Stimulated activated CD4-positive, alpha-beta T cell treated with anti-CD3 and anti-CD28 coated beads, Interleukin-12 subunit alpha, Interleukin-12 subunit beta, amount 100 ng/mL, for 48 hours (primary cell): ENCODE measurements around the gene ZKSCAN1.

ENCODE experiments used
- DNase-seq, 3 donors: peaks; one replicate each; pipeline ENCODE4 v3.0.0-alpha.2; 2020; ENCODE audit warnings: low read depth in 2 of 3, low spot score in 1 of 3

The ZKSCAN1 gene

GRCh38 chr7:100034871-100035510 is 19.6 kb downstream of the ZKSCAN1 start:
- no peak for DNase-seq

DNA sequence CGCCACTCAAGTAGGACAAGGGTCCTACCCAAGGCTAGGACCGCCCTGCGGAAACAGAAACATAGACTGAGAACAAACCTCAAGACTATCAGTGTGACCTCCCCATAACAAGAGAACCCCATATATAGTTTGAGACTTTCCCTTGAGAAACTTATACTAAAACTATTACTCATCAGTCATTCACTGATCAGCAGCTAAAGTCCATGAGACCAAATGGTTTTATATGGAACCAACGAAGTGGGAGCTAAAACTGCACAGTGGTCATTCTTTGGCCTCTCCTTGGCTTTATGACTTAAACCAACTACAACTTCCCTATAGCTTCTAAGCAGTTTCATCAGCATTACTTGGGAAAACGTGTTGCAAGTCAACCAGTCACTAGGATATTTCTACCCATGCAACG is 20.5 kb downstream of the ZKSCAN1 start:
- no peak for DNase-seq

- no peak for DNase-seq
Measured at GRCh38 chr7:100038326-100038725, 22.9 kb downstream of the ZKSCAN1 start.

DNA sequence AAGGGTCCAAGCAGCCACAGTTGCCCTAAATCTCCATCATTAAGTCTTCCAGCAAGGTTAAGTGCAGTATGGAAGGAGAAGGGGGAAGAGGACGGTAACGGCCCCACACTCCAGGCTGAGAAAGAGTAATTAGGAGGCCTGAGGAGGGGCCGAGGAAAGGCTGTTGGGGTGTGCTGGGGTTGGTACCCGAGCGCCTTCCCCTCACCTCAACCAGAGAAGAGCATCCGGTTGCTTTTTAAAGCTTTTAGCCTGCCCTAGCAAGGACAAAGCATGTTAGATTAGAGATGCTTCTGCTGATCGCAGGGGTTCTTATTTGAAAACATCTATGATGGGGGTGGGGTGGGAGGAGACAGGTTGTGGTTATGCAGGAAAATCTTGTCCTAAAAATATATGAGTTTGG is 25.2 kb downstream of the ZKSCAN1 start:
- DNase-seq: no peak

- no peak for DNase-seq
Measured at GRCh38 chr7:100044718-100045117, 29.3 kb downstream of the ZKSCAN1 start.

DNA sequence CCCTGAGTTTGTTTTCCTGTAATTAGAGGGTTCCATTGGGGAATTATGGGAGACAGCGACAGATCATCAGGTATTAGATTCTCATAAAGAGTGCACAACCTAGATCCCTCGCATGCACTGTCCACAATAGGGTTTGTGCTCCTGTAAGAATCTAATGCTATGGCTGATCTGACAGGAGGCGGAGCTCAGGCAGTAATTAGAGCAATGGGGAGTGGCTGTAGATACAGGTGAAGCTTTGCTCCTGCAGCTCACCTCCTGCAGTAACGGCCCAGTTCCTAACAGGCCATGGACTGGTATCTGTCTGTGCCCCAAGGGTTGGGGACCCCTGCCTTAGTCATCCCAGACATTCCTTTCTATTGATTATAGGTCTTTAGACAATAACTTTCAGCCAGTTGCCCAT is 33.3 kb downstream of the ZKSCAN1 start:
- no peak for DNase-seq

- peak; percentile 63 to 80 (median 75) for DNase-seq
Measured at GRCh38 chr7:100049441-100050291, 34.3 kb downstream of the ZKSCAN1 start, which contains the start of gene ZSCAN21. Gene ZSCAN21, plus strand, starts transcription at chr7:100049774. Its CDS starts 7,233 bp downstream, at chr7:100057007.

DNA sequence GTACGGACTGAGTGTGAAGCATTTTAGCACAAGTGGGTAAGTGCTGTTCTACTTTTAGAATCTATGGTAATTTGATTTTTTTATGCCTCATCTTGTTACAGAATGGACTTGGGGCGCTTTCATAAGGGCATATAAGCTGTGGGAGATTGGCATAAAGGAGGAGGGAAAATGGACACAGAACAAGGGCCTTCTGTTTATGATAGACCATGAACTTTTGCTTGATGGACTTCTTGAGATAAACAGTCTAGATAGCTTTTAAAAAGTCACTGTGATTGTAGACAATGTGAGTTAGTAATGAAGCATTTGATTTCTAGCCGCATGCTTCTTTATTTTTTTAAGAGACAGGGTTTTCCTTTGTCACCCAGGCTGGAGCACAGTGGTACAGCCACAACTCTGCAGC is 36.2 kb downstream of the ZKSCAN1 start:
- DNase-seq: no peak

- peak in 1 of 3 donors; percentile 2 for DNase-seq
Measured at GRCh38 chr7:100053215-100053614, 37.8 kb downstream of the ZKSCAN1 start.

- DNase-seq: no peak
Measured at GRCh38 chr7:100057006-100057405, 41.6 kb downstream of the ZKSCAN1 start.

DNA sequence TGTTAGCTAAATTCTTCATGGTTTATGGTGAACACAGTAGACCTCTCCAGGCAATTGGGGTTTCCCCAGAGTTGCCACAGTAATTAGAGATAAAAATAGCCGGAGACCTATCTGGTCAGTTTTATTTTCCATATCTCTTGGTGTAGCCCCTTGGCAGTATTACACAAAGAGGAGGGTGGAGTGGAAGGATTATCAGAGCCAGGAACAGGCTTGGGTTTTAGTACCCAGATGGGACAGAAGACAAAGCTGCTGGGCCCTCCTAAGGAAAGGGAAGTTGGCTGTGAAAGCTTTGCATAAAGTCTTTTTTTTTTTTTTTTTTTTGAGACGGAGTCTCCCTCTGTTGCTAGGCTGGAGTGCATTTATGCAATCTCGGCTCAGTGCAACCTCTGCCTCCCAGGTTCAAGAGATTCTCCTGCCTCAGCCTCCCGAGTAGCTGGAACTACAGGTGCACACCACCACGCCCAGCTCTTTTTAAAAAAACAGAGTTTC is 43.9 kb downstream of the ZKSCAN1 start:
- no peak for DNase-seq

- no peak for DNase-seq
Measured at GRCh38 chr7:100061518-100062193, 46.3 kb downstream of the ZKSCAN1 start.

DNA sequence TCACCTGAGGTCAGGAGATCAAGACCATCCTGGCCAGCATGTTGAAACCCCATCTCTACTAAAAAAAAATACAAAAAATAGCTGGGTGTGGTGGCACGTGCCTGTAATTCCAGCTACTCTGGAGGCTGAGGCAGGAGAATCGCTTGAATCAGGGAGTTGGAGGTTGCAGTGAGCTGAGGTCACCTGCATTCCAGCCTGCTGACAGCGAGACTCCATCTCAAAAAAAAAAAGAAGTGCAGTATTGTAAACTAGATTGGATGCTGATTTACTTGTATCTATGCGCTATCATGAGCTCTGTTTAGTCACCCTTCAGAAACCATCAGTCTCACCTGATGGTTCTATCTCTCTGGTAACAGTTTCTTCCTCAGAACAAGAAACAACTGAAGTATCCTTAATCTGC is 48.0 kb downstream of the ZKSCAN1 start:
- no peak for DNase-seq

GRCh38 chr7:100064162-100064561 is 48.8 kb downstream of the ZKSCAN1 start:
- no peak for DNase-seq

GRCh38 chr7:100065452-100066186 is 50.2 kb downstream of the ZKSCAN1 start:
- no peak for DNase-seq

DNA sequence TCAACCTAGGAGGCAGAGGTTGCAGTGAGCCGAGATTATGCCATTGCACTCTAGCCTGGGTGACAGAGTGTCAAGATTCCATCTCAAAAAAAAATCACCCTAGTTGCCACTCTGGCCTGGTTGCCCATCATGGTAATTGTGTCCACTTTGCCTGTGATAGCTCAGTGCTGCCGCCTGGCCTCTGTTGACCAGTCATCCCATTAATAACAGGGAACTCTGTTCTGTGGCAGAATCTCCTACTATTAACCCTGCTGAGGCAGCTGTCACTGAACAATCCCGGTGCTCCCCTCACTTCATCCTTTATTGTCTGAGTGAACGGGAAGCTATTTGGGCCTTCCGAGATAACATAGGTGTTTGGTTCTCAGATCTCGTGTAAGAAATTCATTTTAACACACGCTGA is 51.6 kb downstream of the ZKSCAN1 start:
- no peak for DNase-seq

DNA sequence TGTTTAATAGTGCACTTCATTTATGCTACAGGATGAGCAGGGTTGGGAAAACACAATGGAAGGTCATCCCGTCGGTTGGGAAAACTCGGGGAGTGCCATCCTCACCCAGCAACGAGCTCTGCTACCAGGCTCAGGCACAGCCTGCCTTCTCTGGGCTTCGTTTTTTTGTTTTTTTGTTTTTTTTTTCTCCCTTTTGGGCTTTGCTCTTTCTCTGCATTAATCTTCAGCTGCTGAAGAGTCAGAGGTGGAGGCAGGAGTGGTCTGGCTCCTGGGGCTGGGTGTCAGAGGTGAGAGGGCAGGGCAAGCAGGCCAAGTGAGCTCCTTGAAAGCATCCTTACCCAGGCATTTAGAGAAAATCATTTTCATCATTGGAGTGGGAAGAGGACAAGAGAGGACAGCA is 54.6 kb downstream of the ZKSCAN1 start:
- no peak for DNase-seq

DNA sequence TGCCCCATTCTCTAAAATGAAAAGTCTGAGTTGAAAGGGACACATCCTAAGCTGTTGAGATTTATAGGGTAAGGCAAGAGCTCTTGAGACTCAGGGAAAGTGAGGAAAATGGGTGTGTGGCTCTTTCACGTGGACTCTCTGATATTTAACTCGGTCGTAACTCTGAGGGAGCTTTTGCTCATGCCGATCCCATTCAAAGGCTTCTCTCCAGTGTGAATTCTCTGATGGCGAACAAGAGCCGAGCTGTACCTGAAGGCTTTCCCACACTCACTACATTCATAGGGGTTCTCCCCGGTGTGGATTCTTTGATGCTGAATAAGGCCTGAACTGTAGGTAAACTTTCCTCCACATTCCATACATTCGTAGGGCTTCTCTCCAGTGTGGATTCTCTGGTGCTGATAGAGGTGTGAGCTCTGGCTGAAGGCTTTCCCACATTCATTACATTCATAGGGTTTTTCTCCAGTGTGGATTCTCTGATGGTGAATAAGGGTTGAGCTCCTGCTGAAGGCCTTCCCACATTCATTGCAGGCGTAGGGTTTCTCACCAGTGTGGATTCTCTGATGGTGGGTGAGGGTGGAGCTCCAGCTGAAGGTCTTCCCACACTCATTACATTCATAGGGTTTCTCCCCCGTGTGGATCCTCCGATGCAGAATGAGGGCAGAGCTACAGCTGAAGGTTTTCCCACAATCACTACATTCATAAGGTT is 55.8 kb downstream of the ZKSCAN1 start:
- DNase-seq: no peak

DNA sequence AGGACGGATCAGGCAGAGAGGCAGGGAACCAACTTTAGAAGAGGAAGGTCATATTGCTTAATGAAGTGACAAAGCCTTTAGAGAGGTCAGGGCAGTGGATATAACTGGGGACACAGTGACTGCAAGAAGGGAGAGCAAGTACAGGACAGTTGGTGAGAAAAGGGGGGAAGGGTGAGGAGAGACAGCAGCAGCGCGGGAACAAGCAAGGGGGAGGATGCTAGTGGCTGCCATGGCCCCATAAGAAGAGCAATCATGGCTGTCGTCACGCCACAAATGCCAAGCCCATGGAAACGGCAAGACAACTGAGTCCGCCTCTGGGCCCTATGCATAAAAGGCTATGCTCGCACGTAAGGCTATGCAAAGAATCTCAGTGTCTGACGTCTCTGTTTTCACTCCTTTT is 57.1 kb downstream of the ZKSCAN1 start:
- DNase-seq: no peak

DNA sequence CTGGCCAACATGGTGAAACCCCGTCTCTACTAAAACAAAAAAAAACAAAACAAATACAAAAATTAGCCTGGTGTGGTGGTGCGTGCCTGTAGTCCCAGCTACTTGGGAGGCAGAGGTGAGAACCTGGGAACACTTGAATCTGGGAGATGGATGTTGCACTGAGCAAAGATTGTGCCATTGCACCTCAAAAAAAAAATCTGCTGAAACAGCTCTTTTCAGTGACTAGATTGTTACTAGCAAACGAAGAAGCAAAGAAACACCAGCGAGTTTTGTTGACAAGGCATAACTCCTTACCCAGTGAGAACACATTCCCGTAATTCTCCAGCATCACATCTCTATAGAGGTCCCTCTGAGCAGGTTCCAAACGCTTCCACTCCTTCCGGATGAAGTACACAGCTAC is 59.4 kb downstream of the ZKSCAN1 start:
- no peak for DNase-seq

GRCh38 chr7:100075418-100075817 is 60.0 kb downstream of the ZKSCAN1 start:
- DNase-seq: no peak
